Heart left ventricle (tissue), 13 donors: ENCODE measurements around the gene IZUMO1R.

Source experiments
- POLR2A ChIP-seq, 2 donors: fragments of 450-650 bp; IDR thresholded peaks; one replicate each; pipeline ENCODE4 v1.6.1; 2017; ENCODE audit warnings: antibody characterized with exemption in 2 of 2, mild to moderate bottlenecking in 2 of 2, moderate library complexity in 2 of 2
- TF ChIP-seq, protein P1 (sequence below), 12 donors: fragments of 200-600 bp; sonication (generic) in 4 of 12; IDR thresholded peaks; one replicate each; pipeline versions ENCODE4 v1.5.0 to v1.8.0; 2018 to 2022; ENCODE audit warnings: antibody characterized with exemption in 12 of 12, mild to moderate bottlenecking in 5 of 12
- donor health status: ischemic (EF 13 %, LVEDD 7.1; RV severe dilation, severe dysfunction).
- donor health status: DM: no; HTN: yes; CAD: no.
- donor health status: DM: no; HTN: no; CAD: no.
- donor health status: ischemic (EF 25% LVEDD 6.9; RV normal size, moderate dysfunction).
- donor health status: ischemic (EF 25% LVEDD 5.7; RV mildly dilated, moderate dysfunction).
- donor health status: ischemic (EF 35%, LVEDD 5.7; RV mildly dilated, moderate dysfunction).
- donor health status: nonischemic (EF 11% LVEDD 7.7; RV severe dilation, severe dysfunction).
- donor health status: DM: yes; HTN: yes; CAD: no.
- donor health status: PGD.
- donor health status: ischemic (EF 29% LVEDD 5.4; RV normal size, mild dysfunction).
- donor health status: nonischemic (EF 23%, LVEDD 6.1; RV moderate dilation, normal function).

DNA sequence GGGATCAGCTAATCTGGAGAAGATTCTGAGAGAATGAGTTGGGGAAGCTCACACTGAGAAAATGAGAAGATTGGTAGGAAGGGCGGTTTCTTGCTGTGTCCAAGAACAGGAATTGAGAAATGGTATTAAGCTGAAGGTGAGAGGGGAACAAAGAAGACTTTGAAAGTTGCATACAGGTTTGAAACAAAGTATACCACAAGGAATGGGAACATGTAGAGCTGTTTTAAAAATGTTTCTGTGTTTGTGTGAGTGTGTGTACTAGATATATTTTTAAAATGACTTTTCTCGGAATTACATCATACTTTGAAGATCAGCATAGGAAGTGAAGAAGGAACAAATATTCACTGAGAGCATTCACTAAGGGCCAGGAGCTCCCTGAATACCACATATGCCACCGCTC is 24.4 kb upstream of the IZUMO1R start:
- TF ChIP-seq, protein P1, sequence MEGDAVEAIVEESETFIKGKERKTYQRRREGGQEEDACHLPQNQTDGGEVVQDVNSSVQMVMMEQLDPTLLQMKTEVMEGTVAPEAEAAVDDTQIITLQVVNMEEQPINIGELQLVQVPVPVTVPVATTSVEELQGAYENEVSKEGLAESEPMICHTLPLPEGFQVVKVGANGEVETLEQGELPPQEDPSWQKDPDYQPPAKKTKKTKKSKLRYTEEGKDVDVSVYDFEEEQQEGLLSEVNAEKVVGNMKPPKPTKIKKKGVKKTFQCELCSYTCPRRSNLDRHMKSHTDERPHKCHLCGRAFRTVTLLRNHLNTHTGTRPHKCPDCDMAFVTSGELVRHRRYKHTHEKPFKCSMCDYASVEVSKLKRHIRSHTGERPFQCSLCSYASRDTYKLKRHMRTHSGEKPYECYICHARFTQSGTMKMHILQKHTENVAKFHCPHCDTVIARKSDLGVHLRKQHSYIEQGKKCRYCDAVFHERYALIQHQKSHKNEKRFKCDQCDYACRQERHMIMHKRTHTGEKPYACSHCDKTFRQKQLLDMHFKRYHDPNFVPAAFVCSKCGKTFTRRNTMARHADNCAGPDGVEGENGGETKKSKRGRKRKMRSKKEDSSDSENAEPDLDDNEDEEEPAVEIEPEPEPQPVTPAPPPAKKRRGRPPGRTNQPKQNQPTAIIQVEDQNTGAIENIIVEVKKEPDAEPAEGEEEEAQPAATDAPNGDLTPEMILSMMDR (IDR thresholded peaks at IDR 0.05) = no peak
- TF ChIP-seq POLR2A (IDR thresholded peaks at IDR 0.05) = no peak
